Measurements from ENCODE around the gene MRPS34.

MRPS34 gene

DNA sequence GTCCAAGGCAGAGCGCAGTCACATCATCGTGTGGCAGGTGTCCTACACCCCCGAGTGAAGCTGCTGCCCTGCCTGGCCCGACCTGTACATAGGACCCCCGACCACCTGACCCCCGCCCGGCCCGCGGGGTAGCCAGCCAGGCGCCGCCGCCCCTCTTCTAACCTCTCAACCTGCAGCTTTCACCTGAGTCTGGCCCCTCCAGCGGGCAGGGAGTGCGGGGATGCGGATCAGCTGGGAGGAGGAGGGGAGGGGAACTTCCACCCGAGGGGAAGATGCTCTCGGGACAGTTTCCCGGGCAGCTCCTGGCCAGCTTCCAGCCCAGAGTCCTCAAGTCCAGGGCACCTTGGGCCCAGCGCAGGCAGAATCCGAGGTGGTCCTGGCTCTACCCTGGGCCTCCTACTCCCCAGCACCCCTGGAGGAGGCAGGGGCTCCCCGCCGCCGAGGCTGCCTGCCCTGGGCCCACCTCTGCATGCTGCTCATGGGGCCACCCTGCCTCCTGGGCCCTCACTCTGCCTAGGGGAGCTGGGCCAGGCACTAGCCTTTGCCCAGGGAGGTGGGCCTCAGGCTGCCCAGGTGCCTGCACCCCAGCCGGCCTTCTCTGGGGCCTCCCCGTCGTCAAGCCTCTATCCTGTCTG, 4.0 kb downstream of the MRPS34 start:
- DNase-seq: no peak

DNA sequence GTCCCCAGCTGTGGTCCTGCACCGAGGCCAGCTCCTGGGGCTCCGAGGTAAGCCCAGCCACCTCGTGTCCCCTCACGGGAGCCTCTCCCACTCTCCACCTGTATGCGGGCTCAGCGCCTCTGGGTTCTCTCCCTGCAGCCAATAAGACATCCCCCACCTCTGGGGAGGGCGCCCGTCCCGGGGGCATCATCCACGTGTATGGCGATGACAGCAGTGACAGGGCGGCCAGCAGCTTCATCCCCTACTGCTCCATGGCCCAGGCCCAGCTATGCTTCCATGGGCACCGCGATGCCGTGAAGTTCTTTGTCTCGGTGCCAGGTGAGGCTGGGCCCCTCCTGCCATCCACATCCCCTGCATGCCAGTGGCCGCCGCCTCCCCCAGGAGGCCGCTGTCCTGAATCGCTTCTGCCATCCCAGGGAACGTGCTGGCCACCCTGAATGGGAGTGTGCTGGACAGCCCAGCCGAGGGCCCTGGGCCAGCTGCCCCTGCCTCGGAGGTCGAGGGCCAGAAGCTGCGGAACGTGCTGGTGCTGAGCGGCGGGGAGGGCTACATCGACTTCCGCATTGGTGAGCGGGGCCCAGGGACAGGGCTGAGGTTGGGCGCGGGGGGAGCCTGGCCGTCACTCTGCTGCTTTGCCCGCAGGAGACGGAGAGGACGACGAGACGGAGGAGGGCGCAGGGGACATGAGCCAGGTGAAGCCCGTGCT, 4.7 kb downstream of the MRPS34 start:
- DNase-seq: no peak

DNA sequence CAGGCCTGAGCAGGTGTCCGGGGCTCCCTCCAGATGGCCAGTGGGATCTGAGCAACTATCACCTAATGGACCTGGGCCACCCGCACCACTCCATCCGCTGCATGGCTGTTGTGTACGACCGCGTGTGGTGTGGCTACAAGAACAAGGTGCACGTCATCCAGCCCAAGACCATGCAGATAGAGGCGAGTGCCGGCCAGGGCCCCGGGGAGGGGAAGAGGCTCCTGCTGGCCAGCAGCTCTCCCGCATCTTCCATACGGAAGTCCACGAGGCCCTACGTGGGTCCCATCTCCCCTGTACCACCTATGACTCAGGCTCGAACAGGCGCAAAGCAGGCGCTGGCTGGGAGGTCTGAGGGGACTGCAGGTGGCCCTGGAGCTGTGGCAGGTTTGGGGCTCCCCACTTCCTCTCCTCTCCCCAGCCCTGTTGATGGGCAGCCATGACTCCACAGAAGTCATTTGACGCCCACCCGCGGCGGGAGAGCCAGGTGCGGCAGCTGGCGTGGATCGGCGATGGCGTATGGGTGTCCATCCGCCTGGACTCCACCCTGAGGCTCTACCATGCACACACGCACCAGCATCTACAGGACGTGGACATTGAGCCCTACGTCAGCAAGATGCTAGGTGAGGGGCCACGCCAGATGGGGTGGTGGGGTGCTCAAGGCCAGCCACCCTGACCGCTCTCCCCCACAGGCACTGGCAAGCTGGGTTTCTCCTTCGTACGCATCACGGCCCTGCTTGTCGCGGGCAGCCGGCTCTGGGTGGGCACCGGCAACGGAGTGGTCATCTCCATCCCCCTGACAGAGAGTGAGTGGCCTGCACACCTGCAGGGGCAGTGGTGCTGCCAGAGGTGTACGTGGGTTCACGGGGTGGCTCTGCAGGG, 5.6 kb downstream of the MRPS34 start:
- DNase-seq: no peak

DNA sequence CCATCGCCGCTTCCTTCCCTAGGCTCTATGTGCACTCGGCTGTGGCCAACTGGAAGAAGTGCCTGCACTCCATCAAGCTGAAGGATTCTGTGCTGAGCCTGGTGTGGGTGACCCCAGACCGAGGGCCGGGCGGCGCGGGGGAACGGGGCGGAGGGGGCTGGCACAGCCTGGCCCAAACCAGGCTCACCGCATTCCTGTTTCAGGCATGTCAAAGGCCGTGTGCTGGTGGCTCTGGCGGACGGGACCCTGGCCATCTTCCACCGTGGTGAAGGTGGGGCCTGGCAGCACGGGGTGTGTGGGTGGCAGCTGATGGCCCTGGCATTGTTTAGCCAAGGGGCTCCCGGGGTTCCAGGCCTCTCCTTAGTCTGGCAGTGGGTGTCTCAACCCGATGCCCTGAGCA, 6.2 kb downstream of the MRPS34 start:
- no peak for DNase-seq

DNA sequence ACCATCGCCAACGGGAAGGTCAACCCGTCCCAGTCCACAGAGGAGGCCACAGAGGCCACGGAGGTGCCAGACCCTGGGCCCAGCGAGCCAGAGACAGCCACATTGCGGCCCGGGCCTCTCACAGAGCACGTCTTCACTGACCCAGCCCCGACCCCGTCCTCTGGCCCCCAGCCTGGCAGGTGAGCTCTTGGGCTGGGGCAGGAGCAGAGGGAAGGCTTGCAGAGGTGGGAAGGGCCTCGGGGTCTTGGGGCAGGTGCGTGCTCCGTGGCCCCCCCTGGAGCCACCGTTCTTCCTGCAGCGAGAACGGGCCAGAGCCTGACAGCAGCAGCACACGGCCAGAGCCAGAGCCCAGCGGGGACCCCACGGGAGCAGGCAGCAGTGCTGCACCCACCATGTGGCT, 6.7 kb downstream of the MRPS34 start:
- DNase-seq: no peak

DNA sequence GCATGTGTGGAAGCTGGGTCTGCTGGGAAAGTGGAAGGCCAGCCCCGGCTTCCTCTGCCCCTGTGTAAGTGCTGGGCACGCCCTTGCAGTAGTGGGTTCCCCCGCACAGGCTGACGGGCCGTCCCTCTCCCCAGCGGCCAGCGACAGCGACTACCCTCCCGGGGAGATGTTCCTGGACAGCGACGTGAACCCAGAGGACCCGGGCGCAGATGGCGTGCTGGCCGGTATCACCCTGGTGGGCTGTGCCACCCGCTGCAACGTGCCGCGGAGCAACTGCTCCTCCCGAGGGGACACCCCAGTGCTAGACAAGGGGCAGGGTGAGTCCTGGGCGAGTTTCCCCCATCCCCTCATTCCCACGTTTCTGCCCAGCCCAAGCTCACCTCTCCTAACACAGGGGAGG, 7.1 kb downstream of the MRPS34 start:
- DNase-seq: no peak

DNA sequence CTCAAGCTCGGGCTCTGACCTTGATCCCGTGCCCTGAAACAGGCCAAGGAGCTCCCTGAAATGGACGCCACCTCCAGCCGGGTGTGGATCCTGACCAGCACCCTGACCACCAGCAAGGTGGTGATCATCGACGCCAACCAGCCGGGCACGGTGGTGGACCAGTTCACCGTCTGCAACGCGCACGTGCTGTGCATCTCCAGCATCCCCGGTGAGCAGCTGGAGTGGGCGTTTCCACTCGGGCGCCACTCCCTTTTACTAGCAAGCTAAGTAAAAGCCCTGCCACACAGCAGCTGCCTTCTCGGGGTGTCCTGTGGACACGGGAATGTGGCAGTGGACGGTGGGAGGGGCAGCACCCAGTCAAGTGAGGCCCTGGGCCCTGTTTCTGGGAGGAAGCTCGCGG, 8.0 kb downstream of the MRPS34 start:
- no peak for DNase-seq

DNA sequence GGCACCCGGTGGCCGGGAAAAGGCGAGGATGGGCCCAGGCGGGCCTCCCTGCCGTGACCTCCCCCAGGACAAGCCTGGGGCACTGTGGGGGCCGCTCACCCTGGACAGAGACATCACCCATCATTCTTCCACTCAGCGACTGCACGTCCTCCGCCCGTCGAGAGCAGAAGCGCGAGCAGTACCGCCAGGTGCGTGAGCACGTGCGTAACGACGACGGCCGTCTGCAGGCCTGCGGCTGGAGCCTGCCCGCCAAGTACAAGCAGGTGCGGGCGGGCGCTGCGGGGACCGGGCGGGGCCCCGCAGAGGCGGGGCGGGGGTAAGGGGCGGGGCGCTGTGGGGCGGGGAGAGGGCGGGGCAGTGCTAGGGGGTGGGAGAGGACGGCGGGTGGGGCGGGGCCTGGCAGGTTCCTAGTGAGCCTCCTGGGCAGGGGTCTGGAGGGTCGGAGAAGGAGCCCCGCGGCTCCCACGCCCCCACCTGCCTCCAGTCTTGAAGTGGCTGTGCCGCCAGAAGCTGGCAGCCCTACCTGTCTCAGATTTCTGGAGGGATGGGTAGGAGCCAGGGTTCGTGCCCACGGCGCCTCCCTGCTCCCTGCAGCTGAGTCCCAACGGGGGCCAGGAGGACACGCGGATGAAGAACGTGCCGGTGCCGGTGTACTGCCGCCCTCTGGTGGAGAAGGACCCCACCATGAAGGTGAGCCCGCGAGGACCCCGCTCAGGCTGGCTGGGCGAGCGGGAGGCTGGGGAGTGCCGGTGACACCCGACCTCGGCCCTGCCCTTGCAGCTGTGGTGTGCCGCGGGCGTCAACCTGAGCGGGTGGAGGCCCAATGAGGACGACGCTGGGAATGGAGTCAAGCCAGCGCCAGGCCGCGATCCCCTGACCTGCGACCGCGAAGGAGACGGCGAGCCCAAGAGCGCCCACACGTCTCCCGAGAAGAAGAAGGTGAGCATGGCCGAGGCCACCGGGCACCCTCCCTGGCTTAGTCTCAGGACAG, 9.1 kb downstream of the MRPS34 start:
- no peak for DNase-seq

DNA sequence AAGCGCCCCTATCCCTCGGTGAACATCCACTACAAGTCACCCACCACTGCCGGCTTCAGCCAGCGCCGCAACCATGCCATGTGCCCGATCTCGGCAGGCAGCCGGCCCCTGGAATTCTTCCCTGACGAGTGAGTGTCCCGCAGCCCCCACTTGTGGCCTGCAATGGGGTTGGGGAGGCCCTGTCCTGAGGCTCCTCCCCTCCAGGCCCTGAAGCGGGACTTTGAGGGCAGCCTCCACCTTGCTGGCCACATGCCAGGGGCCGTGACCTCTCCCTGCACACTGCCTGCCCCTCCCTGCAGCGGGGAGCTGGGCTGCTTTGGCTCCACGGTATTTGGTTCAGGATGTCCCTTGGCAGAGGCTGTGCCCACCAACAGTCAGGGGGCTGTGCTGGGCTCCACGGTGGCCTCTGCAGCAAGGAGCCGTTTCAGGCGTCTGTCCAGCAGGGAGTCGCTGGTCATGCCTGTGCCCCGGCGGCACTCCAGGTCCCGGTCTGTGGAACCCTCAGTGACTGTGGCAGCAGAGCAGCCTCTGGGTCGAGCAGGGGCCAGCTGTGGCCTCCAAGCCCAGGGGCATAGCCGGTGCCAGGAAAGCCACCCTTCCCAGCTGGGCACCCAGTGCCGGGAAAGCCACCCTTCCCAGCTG, 9.9 kb downstream of the MRPS34 start:
- DNase-seq: no peak

DNA sequence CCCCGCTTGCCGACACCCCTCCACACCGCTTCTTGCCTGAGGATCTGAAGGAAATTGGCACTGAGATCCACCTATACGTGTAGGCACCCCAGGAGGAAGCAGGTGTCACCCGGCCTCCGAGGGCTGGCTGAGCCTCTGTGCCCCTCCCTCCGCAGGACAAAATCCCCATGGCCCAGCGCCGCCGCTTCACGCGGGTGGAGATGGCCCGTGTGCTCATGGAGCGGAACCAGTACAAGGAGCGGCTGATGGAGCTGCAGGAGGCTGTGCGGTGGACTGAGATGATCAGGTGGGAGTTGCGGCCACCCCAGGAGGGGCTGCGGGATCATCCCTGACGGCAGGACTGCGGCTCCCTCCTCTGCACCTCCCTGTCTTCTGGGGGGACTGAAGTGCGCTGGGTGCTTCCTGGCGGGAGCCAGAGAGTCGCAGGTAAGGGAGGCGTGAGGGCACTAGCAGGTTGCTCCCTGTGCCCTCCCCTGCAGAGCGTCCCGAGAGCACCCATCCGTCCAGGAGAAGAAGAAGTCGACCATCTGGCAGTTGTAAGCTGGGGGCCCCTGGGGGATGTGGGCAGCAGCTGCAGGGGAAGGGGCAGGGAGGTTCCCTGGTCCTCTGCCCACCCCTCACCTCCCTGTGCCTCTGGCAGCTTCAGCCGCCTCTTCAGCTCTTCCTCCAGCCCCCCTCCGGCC, 10.6 kb downstream of the MRPS34 start:
- no peak for DNase-seq

DNA sequence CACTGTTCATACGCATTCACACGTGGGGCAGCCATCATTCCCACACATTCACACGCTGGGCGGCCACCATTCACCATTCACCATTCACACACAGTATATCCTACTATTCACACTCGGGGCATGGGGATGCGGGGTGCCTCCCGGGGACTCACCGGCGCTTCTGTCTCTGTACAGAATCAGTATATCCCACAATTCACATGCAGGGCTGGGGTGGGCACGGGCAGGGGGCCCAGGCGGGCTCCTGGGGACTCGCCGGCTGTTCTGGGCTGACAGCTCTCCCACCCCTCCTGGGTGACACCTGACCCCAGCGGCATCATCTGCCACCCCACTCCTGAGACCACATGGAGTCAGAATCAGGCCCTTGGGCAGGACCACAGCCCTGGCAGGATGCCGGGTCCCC, 11.2 kb downstream of the MRPS34 start:
- no peak for DNase-seq

DNA sequence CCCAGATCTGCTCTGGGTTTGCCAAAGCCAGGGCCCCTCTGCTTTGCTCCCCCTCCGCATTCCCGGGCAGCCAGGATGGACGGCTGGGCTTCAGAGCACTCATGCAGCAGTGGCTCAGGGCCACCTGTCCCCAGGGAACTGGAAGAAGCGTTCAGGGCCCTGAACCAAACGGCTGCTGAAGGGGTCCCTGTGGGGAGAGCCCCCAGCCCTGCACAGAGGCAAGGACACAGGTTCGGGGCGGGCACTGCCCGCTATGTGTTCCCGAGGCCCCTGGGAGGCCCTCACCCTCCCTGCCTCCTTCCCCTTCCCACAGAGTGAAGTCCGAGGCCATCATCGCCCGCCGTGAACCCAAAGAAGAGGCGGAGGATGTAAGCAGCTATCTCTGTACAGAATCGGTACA, 12.0 kb downstream of the MRPS34 start:
- no peak for DNase-seq

DNA sequence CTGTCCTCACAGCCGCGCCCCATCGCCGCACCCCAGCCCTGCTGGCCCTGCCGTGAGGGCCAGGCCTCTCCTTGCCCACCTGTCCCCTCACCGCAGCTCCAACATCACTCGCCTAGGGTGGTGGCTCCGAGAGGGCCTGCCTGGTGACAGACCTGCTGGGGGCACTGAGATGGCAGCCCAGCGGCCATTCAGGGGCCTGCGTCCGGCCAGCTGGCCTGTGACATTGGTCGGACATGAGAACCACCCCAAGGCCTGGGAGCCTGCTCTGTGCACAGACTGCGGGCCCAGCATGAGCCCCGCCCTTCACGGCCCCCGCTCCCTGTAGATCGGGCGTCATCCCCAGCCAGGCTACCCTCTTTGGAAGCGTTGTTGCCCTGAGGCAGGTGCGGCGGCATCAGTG, 13.4 kb downstream of the MRPS34 start:
- no peak for DNase-seq

DNA sequence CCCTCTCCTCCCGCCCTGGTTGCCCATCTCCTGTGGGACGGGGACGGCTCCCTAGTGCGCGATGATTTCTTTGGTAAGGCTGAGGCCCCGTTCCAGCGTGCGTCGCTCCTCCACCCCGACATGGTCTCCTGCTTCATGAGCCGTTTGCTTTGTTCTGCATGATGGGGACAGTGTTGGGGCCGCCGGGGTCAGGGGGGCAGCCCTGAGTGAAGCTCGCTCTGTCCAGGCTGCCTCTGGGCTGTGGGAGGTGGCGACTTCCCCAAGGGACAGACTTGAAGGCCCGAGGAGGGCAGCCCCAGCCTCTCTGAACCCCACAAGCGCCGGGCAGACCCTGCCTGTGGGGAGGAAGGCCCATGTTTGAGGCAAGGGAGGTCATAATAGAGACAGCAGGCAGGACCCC, 14.0 kb downstream of the MRPS34 start:
- no peak for DNase-seq

DNA sequence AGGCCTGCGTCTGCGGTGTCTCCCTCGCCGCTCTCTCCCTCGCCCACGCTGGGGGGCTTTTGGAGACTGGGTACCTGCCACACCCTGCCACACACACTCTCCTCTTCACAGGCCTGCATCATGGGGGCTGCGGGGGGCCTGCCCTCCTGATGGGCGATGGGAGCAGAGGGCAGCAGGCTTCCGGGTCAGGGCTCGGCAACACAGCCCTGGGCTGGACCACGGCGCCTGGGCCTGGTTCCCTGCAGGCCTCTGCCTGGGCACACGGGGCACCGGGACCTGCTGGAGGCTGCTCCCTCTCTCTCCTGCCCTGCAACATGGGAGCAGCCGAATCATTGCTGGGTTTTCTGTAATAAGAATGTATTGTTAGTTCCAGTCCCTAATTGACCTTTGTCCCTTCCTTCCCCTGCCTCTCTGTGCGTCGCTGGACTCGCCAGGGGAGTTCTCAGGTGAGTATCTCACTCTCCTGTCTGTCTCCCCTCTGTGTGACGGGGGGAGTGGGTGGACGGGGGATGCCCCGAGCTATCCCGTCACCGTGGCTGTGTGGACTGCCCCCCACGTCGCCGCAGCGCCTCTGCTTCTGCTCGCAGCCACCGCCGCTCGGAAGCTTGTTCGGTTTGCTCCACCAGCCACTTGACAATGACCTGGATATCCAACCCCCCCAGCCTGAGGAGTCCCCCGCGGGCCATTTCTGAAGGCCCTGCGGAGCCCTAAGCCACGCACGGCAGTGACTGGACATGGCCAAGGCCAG, 15.0 kb downstream of the MRPS34 start:
- DNase-seq: no peak

DNA sequence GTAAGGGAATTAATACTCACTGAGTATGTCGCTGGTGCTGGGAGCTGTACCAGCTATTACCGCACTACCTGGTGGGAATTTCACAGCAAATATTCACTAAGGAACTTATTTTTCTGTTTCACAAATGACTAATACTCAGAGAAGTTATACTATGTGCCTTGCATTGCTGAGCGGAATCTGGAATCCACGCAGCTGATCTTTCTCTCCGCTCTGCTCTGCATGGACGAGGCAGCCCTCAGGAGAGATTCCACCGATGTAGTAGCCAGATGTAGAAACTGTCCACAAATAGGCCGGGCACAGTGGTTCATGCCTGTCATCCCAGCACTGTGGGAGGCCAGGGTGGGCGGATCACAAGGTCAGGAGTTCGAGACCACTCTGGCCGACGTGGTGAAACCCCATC, 18.7 kb downstream of the MRPS34 start:
- DNase-seq: no peak

DNA sequence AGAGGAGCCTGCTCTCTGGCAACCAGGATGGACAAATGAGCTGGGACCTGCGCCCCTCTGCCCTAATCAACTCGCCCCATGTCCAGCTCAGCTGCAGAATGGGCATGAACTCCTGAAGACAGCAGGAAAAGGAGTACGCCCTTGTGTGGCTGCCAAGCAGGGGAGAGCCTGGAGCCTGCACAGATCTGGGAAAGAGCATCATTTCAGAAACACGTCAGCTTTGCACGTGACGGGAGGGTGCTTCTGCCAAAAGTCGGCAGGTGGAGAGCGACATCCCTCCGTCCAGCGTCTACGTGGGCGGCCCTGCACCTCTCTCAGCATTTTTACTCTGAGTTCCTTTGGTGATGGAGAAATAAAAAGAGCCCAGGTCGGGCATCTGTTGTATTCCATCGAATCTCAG, 20.1 kb downstream of the MRPS34 start:
- no peak for DNase-seq

DNA sequence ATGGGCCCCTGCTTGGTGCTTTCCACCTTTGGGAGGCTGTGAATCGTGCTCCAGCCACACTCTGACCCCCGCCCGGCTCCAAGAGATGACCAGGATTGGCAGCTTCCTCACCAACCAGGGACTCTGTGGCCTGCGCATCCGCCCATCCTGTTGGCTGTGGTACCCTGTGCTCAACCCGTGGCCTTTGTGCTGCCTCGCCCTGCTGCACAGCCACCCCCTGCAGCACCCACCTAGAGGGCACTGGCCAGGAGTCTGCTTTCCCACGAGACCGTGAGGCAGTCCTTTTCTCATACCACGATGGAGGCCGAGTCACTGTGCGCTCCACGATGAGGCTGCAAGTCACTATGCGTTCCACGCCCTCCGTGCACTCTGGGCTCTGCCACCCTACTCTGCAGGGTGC, 21.0 kb downstream of the MRPS34 start:
- DNase-seq: no peak

DNA sequence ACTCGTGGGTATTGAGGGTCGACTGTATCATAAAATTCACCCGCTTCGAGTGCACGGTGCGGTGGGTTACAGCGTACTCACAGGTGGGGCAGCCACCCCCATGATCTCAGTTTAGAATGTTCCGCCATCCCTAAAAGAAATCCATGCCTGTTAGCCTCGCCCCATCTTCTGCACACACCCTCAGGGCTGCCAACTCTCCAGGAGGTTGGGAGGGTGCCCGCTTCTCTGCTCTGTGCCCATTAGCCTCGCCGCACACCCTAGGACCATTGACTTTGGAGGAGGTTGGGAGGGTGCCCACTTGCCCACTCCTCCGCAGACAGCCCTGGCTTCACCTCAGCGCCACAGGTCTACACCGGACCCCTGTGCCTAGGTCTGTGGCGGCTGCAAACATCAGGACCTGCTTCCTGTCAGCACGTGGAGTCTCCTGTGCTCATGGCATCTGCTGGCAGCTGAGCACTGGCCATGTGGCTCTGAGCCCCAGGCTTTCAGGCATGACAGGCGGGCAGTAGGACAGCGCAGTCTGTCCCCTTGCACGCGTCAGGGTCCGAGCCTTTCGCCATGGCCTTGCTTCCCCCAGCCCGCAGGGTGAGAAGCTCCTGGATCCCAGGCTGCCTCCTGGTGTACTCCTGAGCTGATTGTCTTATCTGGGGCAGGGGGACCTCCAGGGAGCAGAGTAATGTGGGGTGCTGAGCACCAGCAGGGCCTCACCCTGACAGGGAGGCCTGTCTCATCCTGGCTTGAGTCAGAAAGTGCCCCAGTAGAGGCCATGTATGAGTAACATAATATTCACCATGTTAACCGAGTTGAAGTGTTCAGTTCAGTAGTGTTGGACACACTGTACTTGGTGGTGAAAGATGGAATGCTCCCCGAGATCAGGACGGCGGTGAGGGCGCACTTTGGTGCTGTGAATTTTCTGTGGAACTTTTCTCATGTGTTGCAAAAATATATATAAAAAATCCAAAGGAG, 23.5 kb downstream of the MRPS34 start:
- DNase-seq: no peak

DNA sequence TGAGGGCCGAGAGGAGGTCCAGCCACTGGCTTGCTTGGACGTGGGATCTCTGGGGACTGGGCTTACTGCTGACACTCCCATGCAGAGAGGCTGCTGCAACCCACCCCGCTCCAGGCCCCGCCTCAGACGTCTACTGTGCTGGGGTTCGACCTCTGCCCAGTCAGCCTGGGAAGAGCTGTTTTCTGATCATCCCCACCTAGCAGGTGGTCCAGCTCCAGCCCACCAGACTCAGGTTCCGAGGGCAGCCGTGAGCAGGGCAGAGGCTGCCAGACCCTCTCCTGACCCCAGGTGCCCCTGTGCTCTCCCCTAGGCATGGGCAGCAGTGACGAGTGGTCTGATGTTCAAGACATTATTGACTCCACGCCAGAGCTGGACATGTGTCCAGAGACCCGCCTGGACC, 25.0 kb downstream of the MRPS34 start:
- DNase-seq: no peak

All from stimulated activated CD4-positive, alpha-beta T cell treated with anti-CD3 and anti-CD28 coated beads, Interleukin-4, amount 100 ng/mL, for 24 hours (primary cell).